Measurements from ENCODE around the gene ZNF445.
"Not testable (repeated sequence)": the region's sequence is repeated elsewhere in the genome, so short reads cannot be mapped to it uniquely, and the experiment has no call there.

DNA sequence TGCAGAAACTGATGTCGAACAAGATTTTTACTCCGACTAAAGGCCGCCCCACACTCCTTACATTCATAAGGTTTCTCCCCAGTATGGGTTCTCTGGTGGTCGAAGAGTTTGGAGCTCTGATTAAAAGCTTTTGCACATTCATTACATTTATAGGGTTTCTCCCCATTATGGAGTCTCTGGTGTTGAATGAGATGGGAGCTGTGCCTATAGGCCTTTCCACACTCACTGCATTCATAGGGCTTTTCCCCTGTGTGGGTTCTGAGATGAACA lies 22.4 kb upstream of the ZNF445 start:
- TF ChIP-seq, protein P1, sequence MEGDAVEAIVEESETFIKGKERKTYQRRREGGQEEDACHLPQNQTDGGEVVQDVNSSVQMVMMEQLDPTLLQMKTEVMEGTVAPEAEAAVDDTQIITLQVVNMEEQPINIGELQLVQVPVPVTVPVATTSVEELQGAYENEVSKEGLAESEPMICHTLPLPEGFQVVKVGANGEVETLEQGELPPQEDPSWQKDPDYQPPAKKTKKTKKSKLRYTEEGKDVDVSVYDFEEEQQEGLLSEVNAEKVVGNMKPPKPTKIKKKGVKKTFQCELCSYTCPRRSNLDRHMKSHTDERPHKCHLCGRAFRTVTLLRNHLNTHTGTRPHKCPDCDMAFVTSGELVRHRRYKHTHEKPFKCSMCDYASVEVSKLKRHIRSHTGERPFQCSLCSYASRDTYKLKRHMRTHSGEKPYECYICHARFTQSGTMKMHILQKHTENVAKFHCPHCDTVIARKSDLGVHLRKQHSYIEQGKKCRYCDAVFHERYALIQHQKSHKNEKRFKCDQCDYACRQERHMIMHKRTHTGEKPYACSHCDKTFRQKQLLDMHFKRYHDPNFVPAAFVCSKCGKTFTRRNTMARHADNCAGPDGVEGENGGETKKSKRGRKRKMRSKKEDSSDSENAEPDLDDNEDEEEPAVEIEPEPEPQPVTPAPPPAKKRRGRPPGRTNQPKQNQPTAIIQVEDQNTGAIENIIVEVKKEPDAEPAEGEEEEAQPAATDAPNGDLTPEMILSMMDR (IDR thresholded peaks at IDR 0.05) = not testable (repeated sequence)
- TF ChIP-seq POLR2AphosphoS5 (IDR thresholded peaks at IDR 0.05; ENCODE audit: low read depth, low read length) = not testable (repeated sequence)
- TF ChIP-seq, protein P2, sequence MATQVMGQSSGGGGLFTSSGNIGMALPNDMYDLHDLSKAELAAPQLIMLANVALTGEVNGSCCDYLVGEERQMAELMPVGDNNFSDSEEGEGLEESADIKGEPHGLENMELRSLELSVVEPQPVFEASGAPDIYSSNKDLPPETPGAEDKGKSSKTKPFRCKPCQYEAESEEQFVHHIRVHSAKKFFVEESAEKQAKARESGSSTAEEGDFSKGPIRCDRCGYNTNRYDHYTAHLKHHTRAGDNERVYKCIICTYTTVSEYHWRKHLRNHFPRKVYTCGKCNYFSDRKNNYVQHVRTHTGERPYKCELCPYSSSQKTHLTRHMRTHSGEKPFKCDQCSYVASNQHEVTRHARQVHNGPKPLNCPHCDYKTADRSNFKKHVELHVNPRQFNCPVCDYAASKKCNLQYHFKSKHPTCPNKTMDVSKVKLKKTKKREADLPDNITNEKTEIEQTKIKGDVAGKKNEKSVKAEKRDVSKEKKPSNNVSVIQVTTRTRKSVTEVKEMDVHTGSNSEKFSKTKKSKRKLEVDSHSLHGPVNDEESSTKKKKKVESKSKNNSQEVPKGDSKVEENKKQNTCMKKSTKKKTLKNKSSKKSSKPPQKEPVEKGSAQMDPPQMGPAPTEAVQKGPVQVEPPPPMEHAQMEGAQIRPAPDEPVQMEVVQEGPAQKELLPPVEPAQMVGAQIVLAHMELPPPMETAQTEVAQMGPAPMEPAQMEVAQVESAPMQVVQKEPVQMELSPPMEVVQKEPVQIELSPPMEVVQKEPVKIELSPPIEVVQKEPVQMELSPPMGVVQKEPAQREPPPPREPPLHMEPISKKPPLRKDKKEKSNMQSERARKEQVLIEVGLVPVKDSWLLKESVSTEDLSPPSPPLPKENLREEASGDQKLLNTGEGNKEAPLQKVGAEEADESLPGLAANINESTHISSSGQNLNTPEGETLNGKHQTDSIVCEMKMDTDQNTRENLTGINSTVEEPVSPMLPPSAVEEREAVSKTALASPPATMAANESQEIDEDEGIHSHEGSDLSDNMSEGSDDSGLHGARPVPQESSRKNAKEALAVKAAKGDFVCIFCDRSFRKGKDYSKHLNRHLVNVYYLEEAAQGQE (IDR thresholded peaks at IDR 0.05; ENCODE audit: insufficient read depth in 1 of 2, low read depth in 2 of 2, low read length in 1 of 2) = not testable (repeated sequence)

All from Panc1 (cell line).